ENCODE results near the gene NOP56. TPM values are rescaled to one million over a fixed set of nuclear protein-coding genes. Genes with fewer than 3 reads are reported as not detected.
A peak's percentile ranks its signal among the peaks of the same experiment; 100 is the strongest.
"Not testable (repeated sequence)": the region's sequence is repeated elsewhere in the genome, so short reads cannot be mapped to it uniquely, and the experiment has no call there.

Gene NOP56
- total RNA-seq, 2 donors from 2014 or later, result 324 to 443 TPM

DNA sequence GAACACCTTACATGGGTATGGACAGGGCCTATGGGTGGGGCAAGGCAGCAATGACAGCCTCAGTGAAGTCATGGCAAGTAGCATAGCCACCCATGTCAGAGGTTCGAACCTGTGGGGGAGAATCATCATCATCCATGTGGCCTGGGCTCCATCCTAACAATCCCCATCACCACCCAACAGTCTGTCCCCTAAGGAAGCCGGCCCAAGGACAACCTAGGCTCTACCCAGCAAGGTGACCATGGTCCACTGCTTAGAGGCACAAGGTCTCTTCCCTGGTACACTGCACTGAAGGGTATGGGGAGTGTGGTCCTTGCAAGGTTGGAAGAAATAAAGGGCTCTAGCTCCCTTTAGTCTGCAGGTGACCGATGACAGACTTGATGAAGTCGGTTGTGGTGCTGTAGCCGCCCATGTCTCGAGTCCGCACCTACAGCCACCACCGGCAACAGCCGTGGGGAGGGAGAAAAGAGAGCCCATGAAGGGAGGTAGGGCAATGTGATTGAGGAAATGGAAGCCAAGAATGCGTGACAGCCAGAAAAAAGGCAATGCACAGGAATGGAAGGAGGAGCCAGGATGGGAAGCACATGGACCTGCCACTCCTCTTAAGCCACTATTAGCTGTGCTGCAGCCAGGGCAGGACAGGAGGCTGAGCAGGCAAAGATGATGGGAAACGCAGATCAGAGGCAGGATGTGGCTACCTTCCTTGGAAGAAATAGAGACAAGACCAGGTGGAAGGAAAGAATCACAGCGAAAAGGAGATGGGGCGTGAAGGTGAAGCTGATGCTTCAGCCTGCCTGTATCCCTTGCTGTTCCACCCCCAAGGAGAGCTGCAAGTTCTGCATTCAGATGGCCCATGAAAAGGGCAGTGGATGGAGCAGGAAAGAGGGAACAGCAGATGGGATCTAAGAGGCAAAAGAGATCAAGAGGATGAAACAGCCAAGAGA is 6.3 kb downstream of the NOP56 start:
- H3K9me3 Mint-ChIP-seq, result no peaks in the 10 kb centered on the region
- ATAC-seq (peak; percentile 29 to 41), DNase-seq (ENCODE audit: low spot score in 2 of 2) (no peak)
- peaks cover 43 to 45% of the 10 kb centered on the region in 2 donors for H3K36me3 Mint-ChIP-seq
- H3K27ac Mint-ChIP-seq, result peak overlapping the region; percentile 46 to 97

DNA sequence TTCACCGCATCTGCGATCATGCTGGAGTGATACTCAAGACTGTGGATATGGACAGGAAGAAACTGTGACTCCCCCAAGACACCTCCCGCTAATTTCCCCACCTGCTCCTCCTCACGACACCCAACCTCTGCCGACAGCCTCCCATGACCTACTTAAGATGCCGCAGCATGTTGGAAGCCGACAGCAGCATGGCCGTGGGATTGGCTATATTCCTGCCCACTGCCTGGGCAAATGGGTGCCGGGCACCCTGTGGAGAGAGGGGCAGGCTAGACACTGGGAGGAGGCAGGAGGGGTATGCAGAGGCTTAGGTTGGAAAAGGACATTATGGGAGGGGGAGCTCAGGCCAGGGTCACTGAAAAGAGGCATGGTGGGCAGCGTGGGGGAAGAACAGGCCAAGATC is 7.1 kb downstream of the NOP56 start:
- peaks cover 42 to 45% of the 10 kb centered on the region in 2 donors for H3K36me3 Mint-ChIP-seq
- DNase-seq (ENCODE audit: low spot score in 2 of 2) (no peak), ATAC-seq (no peak)
- H3K27ac Mint-ChIP-seq, result peak overlapping the region; percentile 46 to 97
- H3K9me3 Mint-ChIP-seq, result no peaks in the 10 kb centered on the region

DNA sequence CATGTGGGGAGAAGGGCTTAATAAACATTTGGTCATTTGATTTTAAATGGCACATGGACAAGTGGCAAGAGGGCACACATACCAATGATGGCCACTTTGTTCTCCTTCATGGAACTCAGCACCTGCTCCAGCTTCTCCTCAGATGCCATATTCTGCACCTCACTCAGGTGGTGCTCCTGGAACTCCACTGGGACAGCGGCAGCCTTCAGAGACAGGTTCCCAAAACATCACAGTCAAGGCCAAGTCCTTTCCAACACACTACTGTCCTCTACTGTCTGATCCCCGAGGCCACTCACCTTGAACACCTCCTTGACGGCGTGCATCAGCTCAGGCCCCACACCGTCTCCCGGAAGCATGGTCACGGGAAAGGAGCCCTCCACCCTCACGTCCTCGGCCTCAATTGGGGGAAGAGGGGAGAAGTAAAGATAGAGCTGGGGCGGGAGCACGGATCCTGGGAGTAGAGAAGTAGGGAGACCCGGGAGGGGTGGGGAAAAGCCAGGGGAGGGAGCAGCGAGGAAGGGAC is 11.0 kb downstream of the NOP56 start:
- no peak for ATAC-seq
- DNase-seq (ENCODE audit: low spot score in 2 of 2), result no peak
- Mint-ChIP-seq H3K9me3 (no peaks in the 10 kb centered on the region), H3K36me3 (peaks cover 12 to 20% of the 10 kb centered on the region in 2 donors), H3K27ac (peak overlapping the region; percentile 95)

DNA sequence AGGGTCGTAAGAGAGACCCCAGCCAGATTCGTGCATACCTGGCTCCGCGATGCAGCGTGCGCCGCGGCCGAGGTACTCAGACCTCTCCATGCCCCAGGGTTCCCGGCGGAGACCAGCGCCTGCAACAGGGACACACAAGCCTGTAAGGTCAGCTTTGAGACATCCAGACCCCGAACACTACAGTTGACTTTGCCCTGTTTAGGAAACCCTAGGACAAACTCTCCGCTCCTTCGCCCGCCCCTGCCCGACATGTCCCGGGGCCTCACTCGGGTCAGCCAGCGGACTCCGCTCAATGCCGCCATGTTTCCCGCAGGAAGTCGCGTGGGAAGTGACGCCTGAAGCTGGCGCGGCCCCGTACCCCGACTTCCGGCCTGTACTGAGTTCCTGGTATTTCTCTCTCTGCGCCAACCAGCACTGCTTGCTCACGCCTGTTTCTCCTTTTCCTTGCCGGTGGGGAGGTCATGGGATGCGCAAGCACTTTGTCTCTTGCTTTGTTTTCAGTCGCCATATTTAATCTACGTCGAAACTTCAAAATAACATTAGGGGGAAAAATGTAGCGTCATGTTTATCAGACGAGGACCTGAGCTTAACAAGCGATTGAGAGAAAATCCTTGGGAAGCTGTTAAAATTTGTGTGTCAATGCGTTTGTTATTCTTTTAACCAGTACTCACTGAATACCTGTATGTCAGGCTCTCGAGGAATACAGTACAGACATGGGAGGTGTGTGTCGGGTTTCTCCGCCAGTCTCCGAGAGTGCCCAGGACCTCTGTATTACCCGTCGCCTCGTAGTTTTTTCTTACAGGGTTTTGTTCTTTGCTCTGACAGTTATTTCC is 11.7 kb downstream of the NOP56 start, which contains the start of gene IDH3B:
TSS of gene IDH3B (minus strand) at position 330 of the 833 bp plus-strand sequence. CDS start at position 302, 28 bp downstream.
- peak; percentile 88 to 99 for ATAC-seq
- Mint-ChIP-seq H3K9me3 (no peaks in the 10 kb centered on the region), H3K36me3 (peaks cover 12 to 20% of the 10 kb centered on the region in 2 donors), H3K27ac (peak within 1 kb of the TSS; percentile 95)
- DNase-seq (ENCODE audit: low spot score in 2 of 2), result peak; percentile 87 to 92

DNA sequence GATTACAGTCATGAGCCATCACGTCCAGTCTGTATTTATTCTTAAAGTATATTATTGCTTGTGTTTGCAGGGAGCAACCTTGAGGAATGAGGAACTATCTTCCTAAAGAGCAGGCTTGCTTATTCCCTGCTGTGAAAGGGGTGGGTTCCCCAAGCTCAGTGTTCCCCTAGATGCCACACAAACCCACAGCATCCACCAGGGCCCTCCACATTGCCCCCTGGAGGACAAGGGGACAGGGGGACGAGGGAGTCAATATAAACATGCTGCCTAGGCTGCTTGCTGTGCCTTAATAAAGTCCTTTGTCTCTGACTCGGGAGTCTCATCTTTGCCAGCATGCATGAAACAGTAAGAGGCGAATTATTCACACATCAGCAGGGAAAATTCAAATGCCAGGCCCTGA is 19.5 kb downstream of the NOP56 start:
- Mint-ChIP-seq H3K27ac (no peak overlapping the region), H3K36me3 (no peaks in the 10 kb centered on the region), H3K9me3 (no peaks in the 10 kb centered on the region)
- DNase-seq (ENCODE audit: low spot score in 2 of 2) (peak in 1 of 2 donors; percentile 16), ATAC-seq (peak in 1 of 2 donors; percentile 59)

DNA sequence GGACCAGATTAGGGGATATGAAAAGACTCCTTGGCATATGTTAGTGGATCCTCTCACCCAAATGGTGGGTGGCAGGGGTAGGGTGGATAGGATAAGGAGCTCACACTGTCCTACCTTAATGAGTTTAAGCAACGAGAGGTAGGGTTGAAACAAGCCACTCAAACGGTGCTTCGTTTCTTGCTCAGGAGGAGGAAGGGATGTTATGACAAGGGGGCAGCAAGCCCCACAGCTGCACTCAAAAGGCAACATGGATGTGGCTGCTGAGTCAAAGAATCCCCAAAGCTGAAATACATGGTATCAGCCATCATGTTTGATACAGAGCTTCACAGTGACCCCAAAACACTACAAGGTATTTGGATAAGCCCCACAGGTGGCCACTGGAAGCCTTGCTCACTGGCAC is 20.0 kb downstream of the NOP56 start:
- H3K27ac Mint-ChIP-seq, result no peak overlapping the region
- H3K36me3 Mint-ChIP-seq, result no peaks in the 10 kb centered on the region
- H3K9me3 Mint-ChIP-seq, result no peaks in the 10 kb centered on the region
- DNase-seq (ENCODE audit: low spot score in 2 of 2), result peak in 1 of 2 donors; percentile 13
- peak in 1 of 2 donors; percentile 37 for ATAC-seq

DNA sequence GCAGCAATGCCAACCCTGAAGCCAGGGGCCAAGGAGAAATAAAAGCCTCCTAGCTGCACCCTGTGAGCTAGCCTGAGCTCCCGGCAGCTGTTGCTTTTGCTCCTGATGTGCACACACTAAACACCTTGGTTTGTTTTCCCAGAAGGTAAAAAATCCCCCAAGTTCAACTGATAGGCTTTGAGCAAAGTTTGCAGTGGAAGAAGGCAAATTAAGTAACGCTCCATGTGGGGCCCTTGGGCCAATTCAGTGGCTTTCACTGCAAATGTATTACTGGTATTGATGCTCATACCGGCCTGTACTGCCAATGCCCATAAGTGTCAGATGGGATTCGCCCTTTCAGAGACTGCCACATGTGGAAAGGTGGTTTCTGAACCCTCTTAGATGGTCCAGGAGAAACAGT is 21.0 kb downstream of the NOP56 start:
- Mint-ChIP-seq H3K9me3 (no peaks in the 10 kb centered on the region), H3K27ac (no peak overlapping the region), H3K36me3 (no peaks in the 10 kb centered on the region)
- DNase-seq (ENCODE audit: low spot score in 2 of 2) (peak in 1 of 2 donors; percentile 21), ATAC-seq (no peak)

DNA sequence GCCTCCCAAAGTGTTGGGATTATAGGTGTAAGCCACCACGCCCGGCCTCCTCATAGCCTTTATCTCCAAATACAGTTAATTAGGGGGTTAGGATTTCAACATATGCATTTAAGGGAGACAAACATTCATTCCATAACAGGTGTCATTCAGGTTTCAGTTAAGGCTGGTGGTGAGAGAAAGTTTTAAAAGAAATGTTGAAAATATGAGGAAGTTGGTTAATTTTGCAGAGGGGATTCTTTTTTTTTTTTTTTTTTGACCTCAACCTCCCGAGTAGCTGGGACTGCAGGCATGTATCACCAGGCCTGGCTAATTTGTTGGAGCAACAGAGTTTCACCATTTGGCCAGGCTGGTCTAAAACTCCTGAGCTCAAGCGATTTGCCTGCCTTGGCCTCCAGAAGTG is 27.6 kb downstream of the NOP56 start:
- H3K36me3 Mint-ChIP-seq, result no peaks in the 10 kb centered on the region
- H3K27ac Mint-ChIP-seq, result no peak overlapping the region
- no peaks in the 10 kb centered on the region for H3K9me3 Mint-ChIP-seq
- ATAC-seq (no peak), DNase-seq (ENCODE audit: low spot score in 2 of 2) (no peak)

DNA sequence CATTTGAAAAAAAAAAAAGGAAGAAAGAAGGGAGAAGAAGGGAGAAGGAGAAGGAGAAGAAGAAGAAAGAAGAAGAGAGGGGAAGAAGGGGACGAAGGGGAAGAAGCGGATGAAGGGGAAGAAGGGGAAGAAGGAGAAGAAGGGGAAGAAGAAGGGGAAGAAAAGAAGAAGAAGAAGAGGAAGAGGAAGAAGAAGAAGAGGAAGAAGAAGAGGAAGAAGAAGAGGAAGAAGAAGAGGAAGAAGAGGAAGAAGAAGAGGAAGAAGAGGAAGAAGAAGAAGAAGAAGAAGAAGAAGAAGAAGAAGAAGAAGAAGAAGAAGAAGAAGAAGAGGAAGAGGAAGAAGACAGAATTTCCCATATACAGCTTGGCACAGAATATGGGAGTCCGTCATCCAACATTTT is 29.6 kb downstream of the NOP56 start:
- not testable (repeated sequence) for DNase-seq (ENCODE audit: low spot score in 2 of 2); H3K27ac Mint-ChIP-seq; ATAC-seq; H3K9me3 Mint-ChIP-seq; H3K36me3 Mint-ChIP-seq

DNA sequence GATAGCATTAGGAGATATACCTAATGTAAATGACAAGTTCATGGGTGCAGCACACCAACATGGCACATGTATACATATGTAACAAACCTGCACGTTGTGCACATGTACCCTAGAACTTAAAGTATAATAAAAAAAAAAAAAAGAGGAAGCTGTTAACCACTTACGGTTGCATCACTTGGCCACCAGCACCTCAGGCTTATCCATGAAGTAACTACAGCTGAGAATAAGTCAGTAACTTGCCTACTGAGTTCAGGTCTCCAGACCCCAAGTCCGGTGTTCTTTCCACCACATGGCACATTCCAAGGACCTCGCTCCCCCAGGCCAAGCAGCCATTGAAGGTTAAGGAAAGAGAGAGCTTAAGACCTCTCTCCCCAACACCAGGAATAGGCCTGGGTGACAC is 32.4 kb downstream of the NOP56 start:
- not testable (repeated sequence) for H3K27ac Mint-ChIP-seq; ATAC-seq; DNase-seq (ENCODE audit: low spot score in 2 of 2); H3K36me3 Mint-ChIP-seq; H3K9me3 Mint-ChIP-seq

DNA sequence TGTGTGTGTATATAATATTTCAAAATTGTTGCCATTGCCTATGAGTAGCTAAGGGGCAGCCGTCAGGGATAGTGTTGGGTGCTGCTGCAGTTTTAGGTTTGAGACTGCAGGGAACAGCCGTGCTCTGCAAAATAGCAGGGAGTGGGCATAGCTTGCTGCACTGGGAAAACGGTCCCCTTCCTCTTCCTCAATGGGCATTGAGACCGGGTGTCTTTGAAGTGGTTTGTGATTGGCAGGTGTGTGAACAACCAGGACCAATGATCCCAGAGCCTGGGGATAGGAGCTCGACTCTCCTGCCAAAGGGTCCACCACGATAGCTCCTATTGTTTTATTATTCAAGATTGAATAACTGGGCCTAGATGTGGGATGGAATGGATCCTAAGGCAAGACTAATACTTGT is 35.1 kb downstream of the NOP56 start:
- DNase-seq (ENCODE audit: low spot score in 2 of 2), result peak in 1 of 2 donors; percentile 45
- ATAC-seq, result peak in 1 of 2 donors; percentile 3
- peak overlapping the region in 1 of 2 donors; percentile 47 for H3K27ac Mint-ChIP-seq

DNA sequence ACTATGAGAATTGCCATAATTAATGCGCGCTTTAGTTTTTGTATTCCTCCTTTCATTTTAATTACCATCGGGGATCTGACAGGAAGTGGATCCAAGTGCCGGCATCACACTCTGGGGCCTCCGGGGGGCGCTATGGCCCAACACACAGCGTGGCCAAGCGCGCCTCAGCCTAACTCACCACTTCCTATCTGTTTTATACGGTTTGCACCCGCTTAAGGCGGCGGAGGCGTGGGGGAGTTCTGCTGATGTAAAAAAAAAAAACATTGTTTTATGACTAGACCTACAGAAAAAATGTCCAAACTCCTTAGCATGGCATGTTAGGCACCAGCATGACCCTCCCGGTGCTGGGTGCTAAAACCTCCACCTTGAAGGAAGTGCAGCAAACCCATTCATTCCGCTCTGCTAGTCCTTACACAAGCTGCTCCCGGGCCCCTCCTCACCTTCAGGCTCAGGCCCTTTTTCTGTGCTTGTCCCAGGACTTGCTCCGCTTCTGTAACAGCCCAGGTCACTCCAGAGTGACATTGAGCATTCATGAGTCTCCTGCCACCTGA is 35.7 kb downstream of the NOP56 start:
- H3K36me3 Mint-ChIP-seq, result peaks cover 8 to 12% of the 10 kb centered on the region in 2 donors
- H3K27ac Mint-ChIP-seq, result peak overlapping the region in 1 of 2 donors; percentile 47
- DNase-seq (ENCODE audit: low spot score in 2 of 2) (peak; percentile 78 to 83), ATAC-seq (peak; percentile 80 to 85)
- no peaks in the 10 kb centered on the region for H3K9me3 Mint-ChIP-seq

More for the DNA sequence above, 35.1 kb downstream of the NOP56 start:
- Mint-ChIP-seq H3K9me3 (no peaks in the 10 kb centered on the region), H3K36me3 (peaks cover 8 to 12% of the 10 kb centered on the region in 2 donors)

DNA sequence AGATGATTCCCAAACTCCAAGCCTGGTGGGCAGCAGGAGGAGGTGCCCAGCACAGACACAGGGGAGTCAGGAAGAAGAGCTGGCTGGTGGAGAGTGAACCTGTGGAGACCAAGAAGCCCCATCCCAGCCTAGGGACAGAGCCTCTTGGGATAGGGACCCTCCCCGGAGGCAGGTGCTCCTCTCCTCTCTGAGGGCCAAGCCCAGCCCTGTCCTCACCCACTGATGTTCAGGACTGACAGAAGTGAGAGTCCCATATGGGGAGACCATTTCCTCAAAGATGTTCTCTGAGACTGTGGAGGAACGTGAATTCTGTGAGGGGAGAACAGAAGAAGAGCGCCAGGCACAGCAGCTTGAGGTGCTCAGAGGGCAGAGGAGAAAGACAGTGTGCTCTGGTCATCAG is 37.8 kb downstream of the NOP56 start:
- H3K27ac Mint-ChIP-seq, result no peak overlapping the region
- DNase-seq (ENCODE audit: low spot score in 2 of 2), result peak in 1 of 2 donors; percentile 39
- ATAC-seq, result no peak
- no peaks in the 10 kb centered on the region for H3K9me3 Mint-ChIP-seq
- H3K36me3 Mint-ChIP-seq, result peaks cover 8 to 12% of the 10 kb centered on the region in 2 donors

DNA sequence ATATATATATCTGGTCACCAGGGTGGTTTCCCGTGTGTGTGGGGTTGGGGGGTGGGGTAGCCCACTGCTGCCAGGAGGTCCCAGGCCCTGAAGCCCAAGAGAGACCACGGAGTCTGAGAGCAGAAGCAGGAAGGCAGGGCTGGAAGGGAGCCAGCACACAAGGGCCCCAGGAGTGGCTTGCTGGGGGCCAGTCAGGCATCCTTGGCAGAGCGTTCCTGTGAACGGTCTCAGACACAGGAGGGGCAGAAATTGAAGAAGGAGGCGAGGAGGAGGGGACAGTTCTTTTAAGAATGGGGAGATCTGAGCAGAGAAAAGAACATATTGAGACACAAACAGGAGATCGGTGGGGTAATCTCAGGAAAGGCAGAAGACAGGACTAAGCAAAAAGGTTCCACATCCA is 38.3 kb downstream of the NOP56 start:
- Mint-ChIP-seq H3K9me3 (no peaks in the 10 kb centered on the region), H3K27ac (no peak overlapping the region), H3K36me3 (peaks cover 8 to 12% of the 10 kb centered on the region in 2 donors)
- ATAC-seq (no peak), DNase-seq (ENCODE audit: low spot score in 2 of 2) (peak in 1 of 2 donors; percentile 30)

DNA sequence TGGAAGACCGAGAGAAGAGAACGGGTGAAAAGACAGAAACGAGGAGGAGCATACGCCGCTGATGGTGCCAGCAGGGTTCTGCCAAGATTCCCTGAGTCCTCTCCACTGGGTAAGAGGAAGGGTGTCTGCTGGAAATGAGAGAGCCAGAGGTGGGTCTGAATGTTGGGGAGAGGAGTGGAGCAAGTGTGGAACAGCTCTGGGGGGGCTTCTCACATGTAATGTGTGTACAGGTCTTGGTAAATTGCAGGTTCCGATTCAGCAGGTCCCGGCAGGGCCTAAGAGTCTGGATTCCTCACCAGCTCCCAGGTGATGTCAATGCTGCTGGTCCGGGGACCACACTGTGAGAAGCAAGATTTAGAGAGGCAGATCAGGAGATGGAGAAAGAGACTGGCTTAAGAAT is 38.7 kb downstream of the NOP56 start:
- no peak for ATAC-seq
- H3K36me3 Mint-ChIP-seq, result peaks cover 8 to 12% of the 10 kb centered on the region in 2 donors
- no peaks in the 10 kb centered on the region for H3K9me3 Mint-ChIP-seq
- DNase-seq (ENCODE audit: low spot score in 2 of 2), result no peak
- H3K27ac Mint-ChIP-seq, result no peak overlapping the region

DNA sequence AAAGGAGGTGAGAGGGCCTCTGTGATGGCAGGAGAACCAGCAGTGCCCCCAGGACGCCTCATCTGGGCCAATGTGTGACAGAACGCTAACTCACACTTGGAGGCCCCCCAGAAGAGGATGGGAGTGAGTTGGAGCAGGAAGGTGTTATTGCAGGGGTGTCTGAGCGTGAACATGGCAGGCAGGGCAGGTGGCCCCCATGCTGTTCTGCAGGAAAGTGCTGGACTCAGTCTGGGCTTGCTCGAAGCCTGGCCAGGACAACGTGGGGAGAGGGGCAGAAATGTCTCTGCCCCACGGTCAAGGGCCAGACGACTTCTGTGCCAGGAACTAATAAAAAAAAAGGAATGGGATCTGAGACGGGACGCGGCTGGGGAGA is 39.2 kb downstream of the NOP56 start:
- DNase-seq (ENCODE audit: low spot score in 2 of 2) (peak in 1 of 2 donors; percentile 51), ATAC-seq (no peak)
- Mint-ChIP-seq H3K9me3 (no peaks in the 10 kb centered on the region), H3K36me3 (peaks cover 8 to 12% of the 10 kb centered on the region in 2 donors), H3K27ac (peak overlapping the region in 1 of 2 donors; percentile 81)
